ENCODE results near the gene HLF. TPM values are rescaled to one million over a fixed set of nuclear protein-coding genes. Genes with fewer than 3 reads are reported as not detected.

The HLF gene
- total and polyA plus RNA-seq, 2 experiments from 2014 or later: 0.09 TPM; not detected in 1

DNA sequence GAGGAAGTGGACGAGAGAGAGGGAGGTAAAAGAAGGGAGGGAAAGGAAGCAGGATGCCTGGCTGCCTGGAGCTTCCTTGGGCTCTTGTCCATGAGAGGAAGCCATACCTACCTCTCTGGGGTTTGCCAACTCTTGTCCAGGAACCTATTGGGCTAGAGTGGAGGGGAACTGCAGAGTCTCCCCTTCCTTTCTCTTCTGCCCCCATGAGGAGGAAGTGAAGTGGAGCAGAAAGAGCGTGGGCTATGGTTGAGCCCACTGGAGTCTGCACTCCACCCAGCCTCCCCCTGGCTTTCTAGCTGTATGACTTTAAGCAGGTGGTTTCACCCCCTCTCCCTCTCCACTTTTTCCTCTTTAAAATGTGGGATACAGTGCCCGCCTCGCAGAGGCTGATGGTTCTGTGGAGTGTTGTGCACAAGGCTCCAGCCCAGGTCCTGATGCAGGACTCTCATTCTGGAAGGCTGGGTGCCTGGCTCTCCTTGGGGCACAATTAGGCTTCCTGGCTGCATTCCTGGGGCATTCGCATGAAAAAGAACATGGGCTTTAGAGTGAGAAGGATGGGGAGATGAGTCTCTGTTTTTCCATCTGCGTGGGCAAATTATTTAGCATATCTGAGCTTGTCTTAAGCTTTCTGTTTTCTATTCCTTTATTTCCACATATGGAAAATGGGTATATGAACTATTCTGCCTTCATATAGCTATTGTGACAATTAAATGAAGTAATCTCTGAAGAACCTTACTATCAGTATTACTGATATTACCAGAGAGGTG is 40.7 kb downstream of the HLF start:
- Histone ChIP-seq H3K27ac (no peak overlapping the region), H3F3A (ENCODE audit: insufficient read depth) (no peaks in the 10 kb centered on the region), H3K9me3 (ENCODE audit: low read depth) (no peaks in the 10 kb centered on the region), H4K20me1 (ENCODE audit: insufficient read depth) (no peaks in the 10 kb centered on the region), H3K4me1 (ENCODE audit: insufficient read depth) (no peaks in the 10 kb centered on the region), H3K79me2 (ENCODE audit: insufficient read depth) (no peaks in the 10 kb centered on the region), H3K36me3 (ENCODE audit: low read depth) (no peaks in the 10 kb centered on the region), H2AFZ (no peak overlapping the region), H3K4me3 (no peak overlapping the region), H3K4me2 (ENCODE audit: unreplicated experiment) (no peak overlapping the region), H3K9ac (no peak overlapping the region), H3K9me2 (ENCODE audit: insufficient read depth) (no peaks in the 10 kb centered on the region), H3K27me3 (replicated peaks; ENCODE audit: insufficient read depth) (no peaks in the 10 kb centered on the region; the same call in 1 of the 2 replicates)
- in situ Hi-C loops (cut with MboI): no loop called here
- TF ChIP-seq EZH2 (IDR thresholded peaks at IDR 0.05; ENCODE audit: insufficient read depth, poor library complexity, severe bottlenecking) (no peak), EZH2phosphoT487 (IDR thresholded peaks at IDR 0.05; ENCODE audit: insufficient read depth, low read depth) (no peak)
- no peak for DNase-seq
- 70 to 78% methylated on average over 6 of the region's 6 CpGs for WGBS, 2 experiments (ENCODE audit: low coverage in 1 of 2, low lambda C conversion rate in 2 of 2, missing lambda C conversion rate in 2 of 2)

DNA sequence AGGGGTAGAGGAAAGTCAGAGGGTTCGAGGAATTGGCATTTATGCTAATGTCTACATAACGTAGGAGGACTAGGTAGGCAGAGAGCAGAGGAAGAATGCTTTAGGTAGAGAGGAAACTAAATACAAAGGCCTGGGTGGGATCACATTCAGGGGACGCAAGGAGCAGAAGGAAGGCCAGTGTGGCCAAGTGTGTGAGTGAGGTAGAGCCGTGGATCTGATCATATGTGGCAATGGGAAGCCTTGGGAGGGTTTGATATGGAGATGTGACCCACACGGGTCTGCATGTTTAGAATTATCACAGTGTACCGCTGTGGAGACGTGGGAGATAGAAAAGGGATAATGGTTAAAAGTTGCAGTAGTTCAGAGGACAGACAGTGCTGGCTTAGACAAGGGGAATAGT is 43.1 kb downstream of the HLF start:
- Histone ChIP-seq H3K4me3 (no peak overlapping the region), H3F3A (ENCODE audit: insufficient read depth) (no peaks in the 10 kb centered on the region), H3K4me1 (ENCODE audit: insufficient read depth) (no peaks in the 10 kb centered on the region), H3K9ac (no peak overlapping the region), H3K79me2 (ENCODE audit: insufficient read depth) (no peaks in the 10 kb centered on the region), H3K9me3 (ENCODE audit: low read depth) (no peaks in the 10 kb centered on the region), H3K36me3 (ENCODE audit: low read depth) (no peaks in the 10 kb centered on the region), H3K4me2 (ENCODE audit: unreplicated experiment) (no peak overlapping the region), H2AFZ (no peak overlapping the region), H4K20me1 (ENCODE audit: insufficient read depth) (no peaks in the 10 kb centered on the region), H3K9me2 (ENCODE audit: insufficient read depth) (no peaks in the 10 kb centered on the region), H3K27me3 (replicated peaks; ENCODE audit: insufficient read depth) (no peaks in the 10 kb centered on the region; the same call in 1 of the 2 replicates), H3K27ac (no peak overlapping the region)
- no peak for DNase-seq
- in situ Hi-C loops (cut with MboI): no loop called here
- WGBS, 2 experiments (ENCODE audit: low coverage in 1 of 2, low lambda C conversion rate in 2 of 2, missing lambda C conversion rate in 2 of 2): 63 to 70% methylated on average over 7 of the region's 7 CpGs
- TF ChIP-seq EZH2 (IDR thresholded peaks at IDR 0.05; ENCODE audit: insufficient read depth, poor library complexity, severe bottlenecking): no peak

- Histone ChIP-seq H3K4me3 (no peak overlapping the region), H3K4me2 (ENCODE audit: unreplicated experiment) (no peak overlapping the region), H3K27ac (no peak overlapping the region), H3K27me3 (replicated peaks; ENCODE audit: insufficient read depth) (no peaks in the 10 kb centered on the region; the same call in 1 of the 2 replicates), H3K9me3 (ENCODE audit: low read depth) (no peaks in the 10 kb centered on the region), H3K79me2 (ENCODE audit: insufficient read depth) (no peaks in the 10 kb centered on the region), H3K36me3 (ENCODE audit: low read depth) (no peaks in the 10 kb centered on the region), H3K9ac (no peak overlapping the region), H3K4me1 (ENCODE audit: insufficient read depth) (no peaks in the 10 kb centered on the region), H3F3A (ENCODE audit: insufficient read depth) (no peaks in the 10 kb centered on the region), H4K20me1 (ENCODE audit: insufficient read depth) (no peaks in the 10 kb centered on the region), H3K9me2 (ENCODE audit: insufficient read depth) (no peaks in the 10 kb centered on the region), H2AFZ (no peak overlapping the region)
- in situ Hi-C loops (cut with MboI): no loop called here
- DNase-seq: no peak
- no peak for TF ChIP-seq EZH2phosphoT487 (IDR thresholded peaks at IDR 0.05; ENCODE audit: insufficient read depth, low read depth)
- TF ChIP-seq EZH2 (IDR thresholded peaks at IDR 0.05; ENCODE audit: insufficient read depth, poor library complexity, severe bottlenecking): no peak
- 70% methylated on average over 9 of the region's 9 CpGs for WGBS, 2 experiments (ENCODE audit: low coverage in 1 of 2, low lambda C conversion rate in 2 of 2, missing lambda C conversion rate in 2 of 2)
Observed at GRCh38 chr17:55308613-55309391, 44.0 kb downstream of the HLF start.

DNA sequence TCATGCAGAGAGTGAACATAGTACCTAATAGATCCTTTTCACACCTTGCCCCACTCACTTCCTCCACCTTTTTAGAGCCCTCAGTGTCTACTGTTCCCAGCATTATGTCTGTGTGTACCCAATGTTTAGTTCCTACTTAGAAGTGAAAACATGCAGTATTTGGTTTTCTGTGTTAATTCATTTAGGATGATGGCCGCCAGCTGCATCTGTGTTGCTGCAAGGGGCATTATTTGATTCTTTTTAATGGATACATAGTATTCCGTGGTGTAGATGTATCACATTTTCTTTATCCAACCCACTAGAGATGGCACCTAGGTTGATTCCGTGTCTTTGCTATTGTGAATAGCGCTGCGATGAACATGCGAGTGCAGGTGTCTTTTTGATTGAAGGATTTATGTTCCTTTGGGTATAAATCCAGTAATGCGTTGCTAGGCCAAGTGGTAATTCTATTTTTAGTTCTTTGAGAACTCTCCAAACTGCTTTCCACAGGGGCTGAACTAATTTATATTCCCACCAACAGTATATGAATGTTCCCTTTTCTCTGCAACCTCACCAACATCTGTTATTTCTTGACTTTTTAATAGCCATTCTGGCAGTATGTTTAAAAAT is 47.1 kb downstream of the HLF start:
- WGBS, 2 experiments (ENCODE audit: low coverage in 1 of 2, low lambda C conversion rate in 2 of 2, missing lambda C conversion rate in 2 of 2): 86 to 87% methylated on average over 7 of the region's 7 CpGs

More for the DNA sequence above, 47.1 kb downstream of the HLF start:
- no peaks in the 10 kb centered on the region for H3K4me1 ChIP-seq (ENCODE audit: insufficient read depth)
- no peak for DNase-seq
- in situ Hi-C loops (cut with MboI): no loop called here
- TF ChIP-seq EZH2 (IDR thresholded peaks at IDR 0.05; ENCODE audit: insufficient read depth, poor library complexity, severe bottlenecking): no peak
- no peak for TF ChIP-seq EZH2phosphoT487 (IDR thresholded peaks at IDR 0.05; ENCODE audit: insufficient read depth, low read depth)
- no peak overlapping the region for H3K4me2 ChIP-seq (ENCODE audit: unreplicated experiment)
- no peaks in the 10 kb centered on the region for H3K9me3 ChIP-seq (ENCODE audit: low read depth)
- no peak overlapping the region for H3K27ac ChIP-seq
- H3F3A ChIP-seq (ENCODE audit: insufficient read depth): no peaks in the 10 kb centered on the region
- H3K9ac ChIP-seq: no peak overlapping the region
- H2AFZ ChIP-seq: no peak overlapping the region
- no peaks in the 10 kb centered on the region for H3K36me3 ChIP-seq (ENCODE audit: low read depth)
- H4K20me1 ChIP-seq (ENCODE audit: insufficient read depth): no peaks in the 10 kb centered on the region
- peaks cover 5% of the 10 kb centered on the region; the same call in 1 of the 2 replicates for H3K27me3 ChIP-seq (replicated peaks; ENCODE audit: insufficient read depth)
- H3K4me3 ChIP-seq: no peak overlapping the region
- no peaks in the 10 kb centered on the region for H3K9me2 ChIP-seq (ENCODE audit: insufficient read depth)
- H3K79me2 ChIP-seq (ENCODE audit: insufficient read depth): no peaks in the 10 kb centered on the region

Measured in GM23248 (cell line).